Osteocyte (in vitro differentiated cells): ENCODE data around the gene FARS2. TPM values are rescaled to one million over a fixed set of nuclear protein-coding genes. Genes with fewer than 3 reads are reported as not detected.

Source experiments
- DNase-seq: peaks from one replicate; pipeline ENCODE4 v3.0.0; 2021; ENCODE audit warnings: mixed read lengths; ENCODE audit not compliant: unreplicated experiment; ENCODE audit errors: extremely low spot score
- H3K27ac Mint-ChIP-seq: one replicate; pipeline ENCODE4 v1.8.0; 2021; ENCODE audit warnings: mild to moderate bottlenecking, mixed read lengths; ENCODE audit not compliant: unreplicated experiment
- H3K27me3 Mint-ChIP-seq: one replicate; pipeline ENCODE4 v1.8.0; 2021; ENCODE audit warnings: mixed read lengths; ENCODE audit not compliant: unreplicated experiment
- H3K36me3 Mint-ChIP-seq: one replicate; pipeline ENCODE4 v1.8.0; 2021; ENCODE audit warnings: mixed read lengths; ENCODE audit not compliant: unreplicated experiment
- H3K4me1 Mint-ChIP-seq: one replicate; pipeline ENCODE4 v1.8.0; 2021; ENCODE audit warnings: mixed read lengths; ENCODE audit not compliant: unreplicated experiment
- H3K4me3 Mint-ChIP-seq: one replicate; pipeline ENCODE4 v1.8.0; 2021; ENCODE audit warnings: mild to moderate bottlenecking, moderate library complexity, mixed read lengths; ENCODE audit not compliant: unreplicated experiment
- H3K9me3 Mint-ChIP-seq: one replicate; pipeline ENCODE4 v1.8.0; 2021; ENCODE audit warnings: mixed read lengths; ENCODE audit not compliant: unreplicated experiment
- CTCF ChIP-seq: fragments of 200-600 bp; sonication (generic); IDR thresholded peaks from 2 replicates; pipeline ENCODE4 v1.5.0; 2021; ENCODE audit warnings: antibody characterized with exemption, mild to moderate bottlenecking, moderate library complexity
- total RNA-seq: library from RNA; stranded (reverse); gene quantifications from 2 replicates; pipeline ENCODE4 v1.2.1, GENCODE V29; 2021

The FARS2 gene
- total RNA-seq, 1 donor from 2014 or later = 17.4 TPM

GRCh38 chr6:5712349-5713215, 451.3 kb downstream of the FARS2 start:
- Mint-ChIP-seq H3K9me3 (peaks cover 20% of the 10 kb centered on the region), H3K27me3 (no peaks in the 10 kb centered on the region), H3K4me3 (no peak overlapping the region), H3K4me1 (no peaks in the 10 kb centered on the region), H3K36me3 (peaks cover 3% of the 10 kb centered on the region), H3K27ac (no peak overlapping the region)
- DNase-seq = peak; percentile 42
- TF ChIP-seq CTCF = no peak

- H3K9me3 Mint-ChIP-seq = peaks cover 20% of the 10 kb centered on the region
Observed at GRCh38 chr6:5713519-5713918, 452.2 kb downstream of the FARS2 start.

GRCh38 chr6:5718231-5718947, 457.1 kb downstream of the FARS2 start:
- TF ChIP-seq CTCF = no peak
- H3K27me3 Mint-ChIP-seq = no peaks in the 10 kb centered on the region
- no peak overlapping the region for H3K4me3 Mint-ChIP-seq
- no peak overlapping the region for H3K27ac Mint-ChIP-seq
- H3K36me3 Mint-ChIP-seq = peaks cover 3% of the 10 kb centered on the region
- H3K9me3 Mint-ChIP-seq = peaks cover 20% of the 10 kb centered on the region
- no peak for DNase-seq
- H3K4me1 Mint-ChIP-seq = peaks cover 11% of the 10 kb centered on the region

More at GRCh38 chr6:5713519-5713918, 452.2 kb downstream of the FARS2 start:
- Mint-ChIP-seq H3K27ac (no peak overlapping the region), H3K36me3 (peaks cover 3% of the 10 kb centered on the region), H3K4me3 (no peak overlapping the region), H3K4me1 (no peaks in the 10 kb centered on the region), H3K27me3 (no peaks in the 10 kb centered on the region)
- no peak for TF ChIP-seq CTCF
- peak; percentile 54 for DNase-seq

GRCh38 chr6:5723841-5724691, 462.8 kb downstream of the FARS2 start:
- Mint-ChIP-seq H3K4me1 (peaks cover 34% of the 10 kb centered on the region), H3K4me3 (peak overlapping the region; percentile 49), H3K36me3 (no peaks in the 10 kb centered on the region), H3K27me3 (no peaks in the 10 kb centered on the region), H3K27ac (peak overlapping the region; percentile 72), H3K9me3 (no peaks in the 10 kb centered on the region)
- no peak for DNase-seq
- TF ChIP-seq CTCF = no peak
